B cell (primary cell): ENCODE data around the gene PRPS2.

Experiments used
- EZH2 ChIP-seq: IDR thresholded peaks from 2 replicates; pipeline ENCODE4 v1.6.1; 2012; ENCODE audit warnings: borderline replicate concordance, low read depth, mild to moderate bottlenecking, moderate library complexity, low read length; ENCODE audit not compliant: insufficient read depth, poor library complexity, severe bottlenecking
- TF ChIP-seq, protein P1 (sequence below): fragments of 200-600 bp; IDR thresholded peaks from one replicate; pipeline ENCODE4 v1.8.0; 2022; ENCODE audit warnings: antibody characterized with exemption, mild to moderate bottlenecking

DNA sequence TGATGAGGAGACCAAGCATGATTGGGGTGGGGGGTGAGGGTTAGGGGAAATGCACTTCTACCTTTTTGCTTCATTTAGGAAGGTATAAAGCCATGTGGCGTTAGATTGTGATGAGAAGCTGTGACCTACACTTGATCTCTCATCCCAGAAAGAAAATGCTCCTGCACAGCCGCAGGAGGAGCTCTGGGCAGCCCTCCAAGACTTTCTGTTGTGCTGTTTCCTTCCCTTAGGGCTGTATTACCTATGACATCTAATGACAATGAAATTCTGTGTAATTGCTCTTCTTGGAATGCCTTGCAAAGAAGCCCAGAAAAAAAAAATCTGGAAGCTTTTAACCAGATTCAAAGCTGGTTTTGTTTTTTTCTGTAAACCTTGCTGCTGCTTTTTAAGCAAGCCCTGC, 13.4 kb downstream of the PRPS2 start:
- TF ChIP-seq, protein P1, sequence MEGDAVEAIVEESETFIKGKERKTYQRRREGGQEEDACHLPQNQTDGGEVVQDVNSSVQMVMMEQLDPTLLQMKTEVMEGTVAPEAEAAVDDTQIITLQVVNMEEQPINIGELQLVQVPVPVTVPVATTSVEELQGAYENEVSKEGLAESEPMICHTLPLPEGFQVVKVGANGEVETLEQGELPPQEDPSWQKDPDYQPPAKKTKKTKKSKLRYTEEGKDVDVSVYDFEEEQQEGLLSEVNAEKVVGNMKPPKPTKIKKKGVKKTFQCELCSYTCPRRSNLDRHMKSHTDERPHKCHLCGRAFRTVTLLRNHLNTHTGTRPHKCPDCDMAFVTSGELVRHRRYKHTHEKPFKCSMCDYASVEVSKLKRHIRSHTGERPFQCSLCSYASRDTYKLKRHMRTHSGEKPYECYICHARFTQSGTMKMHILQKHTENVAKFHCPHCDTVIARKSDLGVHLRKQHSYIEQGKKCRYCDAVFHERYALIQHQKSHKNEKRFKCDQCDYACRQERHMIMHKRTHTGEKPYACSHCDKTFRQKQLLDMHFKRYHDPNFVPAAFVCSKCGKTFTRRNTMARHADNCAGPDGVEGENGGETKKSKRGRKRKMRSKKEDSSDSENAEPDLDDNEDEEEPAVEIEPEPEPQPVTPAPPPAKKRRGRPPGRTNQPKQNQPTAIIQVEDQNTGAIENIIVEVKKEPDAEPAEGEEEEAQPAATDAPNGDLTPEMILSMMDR = no peak
- TF ChIP-seq EZH2 = no peak
